NCI-H526 (cell line): Measurements from ENCODE around the gene FBXL13.
"Not testable (repeated sequence)": the region's sequence is repeated elsewhere in the genome, so short reads cannot be mapped to it uniquely, and the experiment has no call there.

Experiments
- DNase-seq, 2 experiments: peaks; one replicate each; lab custom pipeline; 2025; lab: John Stamatoyannopoulos, UW

FBXL13 gene

DNA sequence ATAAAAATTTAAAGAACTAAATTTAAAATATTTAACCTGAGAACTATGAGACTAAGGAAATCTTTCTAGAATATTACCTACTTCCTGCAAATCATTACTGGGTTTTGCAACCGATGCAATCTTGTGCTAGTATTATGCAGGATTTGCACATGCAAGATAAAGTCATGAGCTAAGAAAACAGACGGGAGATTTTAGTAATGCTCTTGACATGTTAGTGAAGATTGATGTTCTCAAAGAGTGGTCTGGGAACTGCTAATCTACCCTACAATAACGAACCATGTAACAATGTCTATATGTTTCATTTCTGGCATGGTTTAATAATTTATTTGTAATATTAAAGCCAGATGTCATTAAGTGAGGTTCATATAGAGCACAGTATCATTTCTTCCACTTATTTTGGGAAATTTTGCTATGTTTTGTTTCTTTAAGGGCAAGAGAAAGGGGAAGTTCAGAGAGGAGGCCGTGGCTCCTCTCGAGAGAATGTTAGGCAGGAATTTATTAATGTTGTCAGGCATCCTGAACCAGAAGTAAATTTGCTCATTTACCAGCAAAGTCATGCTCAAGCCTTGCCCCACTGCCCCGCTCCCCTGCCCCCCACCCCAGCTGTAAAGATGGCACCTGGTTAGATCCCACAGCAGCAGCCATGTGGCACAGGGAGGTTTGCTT, 139.0 kb downstream of the FBXL13 start:
- DNase-seq = no peak

DNA sequence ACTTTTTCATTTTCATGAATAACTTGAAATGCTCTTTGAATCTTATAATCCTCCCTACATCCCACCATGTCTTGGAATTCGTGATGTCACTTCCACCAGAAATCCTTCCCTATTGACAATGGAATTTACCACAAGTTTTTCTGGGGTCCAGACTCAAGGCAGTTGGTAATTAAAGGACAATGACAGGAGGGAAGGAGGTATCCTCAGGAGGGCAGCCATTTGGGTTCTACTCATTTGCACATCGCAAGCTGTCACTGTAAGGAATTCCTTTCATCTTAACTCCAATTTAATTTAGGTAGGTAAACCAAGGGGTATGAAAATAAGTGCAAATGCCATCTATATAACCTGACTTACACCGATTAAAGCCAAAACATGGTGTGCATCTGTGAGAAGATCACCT, 139.9 kb downstream of the FBXL13 start:
- DNase-seq = no peak

DNA sequence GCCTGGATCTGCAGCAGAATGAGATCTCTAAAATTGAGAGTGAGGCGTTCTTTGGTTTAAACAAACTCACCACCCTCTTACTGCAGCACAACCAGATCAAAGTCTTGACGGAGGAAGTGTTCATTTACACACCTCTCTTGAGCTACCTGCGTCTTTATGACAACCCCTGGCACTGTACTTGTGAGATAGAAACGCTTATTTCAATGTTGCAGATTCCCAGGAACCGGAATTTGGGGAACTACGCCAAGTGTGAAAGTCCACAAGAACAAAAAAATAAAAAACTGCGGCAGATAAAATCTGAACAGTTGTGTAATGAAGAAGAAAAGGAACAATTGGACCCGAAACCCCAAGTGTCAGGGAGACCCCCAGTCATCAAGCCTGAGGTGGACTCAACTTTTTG, 140.4 kb downstream of the FBXL13 start:
- DNase-seq = no peak

DNA sequence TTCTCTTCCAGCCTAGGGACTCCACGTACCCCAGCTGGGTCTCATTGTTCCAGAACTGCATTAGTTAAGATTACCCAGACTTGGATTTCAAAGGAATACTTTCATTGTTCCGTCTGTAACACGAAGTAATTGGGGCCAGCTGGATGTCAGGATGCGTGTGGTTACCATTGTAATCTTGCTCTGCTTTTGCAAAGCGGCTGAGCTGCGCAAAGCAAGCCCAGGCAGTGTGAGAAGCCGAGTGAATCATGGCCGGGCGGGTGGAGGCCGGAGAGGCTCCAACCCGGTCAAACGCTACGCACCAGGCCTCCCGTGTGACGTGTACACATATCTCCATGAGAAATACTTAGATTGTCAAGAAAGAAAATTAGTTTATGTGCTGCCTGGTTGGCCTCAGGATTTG, 140.8 kb downstream of the FBXL13 start:
- DNase-seq = no peak

DNA sequence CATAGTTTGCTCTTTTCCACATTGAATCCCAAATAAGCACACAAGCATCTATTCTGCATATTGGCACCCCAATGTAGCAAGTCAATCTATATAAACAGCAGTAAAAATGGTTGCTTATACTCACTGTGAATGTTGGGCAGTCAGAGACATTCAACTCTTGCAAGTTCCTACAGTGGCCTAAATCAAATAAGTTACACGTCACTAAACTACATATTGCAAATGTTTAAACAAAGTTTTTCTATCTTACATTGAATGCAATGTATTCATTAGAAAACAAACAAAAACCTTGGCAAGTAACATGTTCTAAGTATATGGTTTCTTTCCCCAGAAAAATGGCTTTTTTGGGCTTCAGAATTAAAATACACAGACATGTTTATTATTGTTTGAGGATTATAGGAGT, 142.8 kb downstream of the FBXL13 start:
- no peak for DNase-seq

DNA sequence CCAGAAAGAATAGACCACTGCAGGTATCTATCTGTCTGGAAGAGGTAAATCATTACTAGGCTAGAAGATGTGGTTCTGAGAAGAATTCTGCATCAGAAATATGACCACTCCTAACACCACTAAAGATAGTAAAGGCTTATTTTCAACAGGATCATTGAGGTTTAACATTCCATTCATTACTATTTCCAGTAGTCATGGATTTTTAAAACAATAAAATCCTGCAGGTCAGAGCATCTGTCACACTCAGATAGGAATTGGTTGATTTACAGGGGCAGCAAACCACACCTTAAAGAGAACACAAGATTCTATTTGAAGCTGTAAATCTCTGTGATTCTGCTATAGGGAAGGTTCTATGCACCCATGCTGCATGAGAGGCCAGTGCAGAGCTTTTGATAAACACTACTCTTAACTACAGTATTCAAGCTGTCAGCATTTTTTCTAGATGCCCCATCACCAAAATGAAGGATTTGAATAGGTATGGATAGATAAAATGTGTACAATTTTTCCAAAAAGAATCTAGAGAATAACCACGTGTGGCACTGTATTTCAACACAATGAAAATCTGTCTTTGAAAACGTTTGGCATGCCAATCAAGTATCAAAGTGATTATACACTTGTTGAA, 147.2 kb downstream of the FBXL13 start:
- no peak for DNase-seq

DNA sequence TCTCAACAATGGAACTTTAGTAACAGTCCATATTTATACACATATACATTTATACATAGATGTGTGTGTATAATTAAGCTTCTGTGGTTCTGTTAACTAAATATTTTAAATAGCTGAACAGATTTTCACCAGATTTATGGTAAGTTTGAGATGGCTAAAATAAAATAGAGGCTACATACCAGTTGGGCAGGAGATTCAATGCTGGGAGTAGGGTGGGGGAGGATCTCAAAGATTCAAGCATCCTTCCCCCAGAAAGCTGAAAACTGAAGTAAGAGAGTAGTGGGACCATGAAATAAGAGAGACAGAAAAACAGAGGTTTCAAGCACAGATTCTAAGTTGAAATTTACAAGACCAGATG, 147.8 kb downstream of the FBXL13 start:
- no peak for DNase-seq

DNA sequence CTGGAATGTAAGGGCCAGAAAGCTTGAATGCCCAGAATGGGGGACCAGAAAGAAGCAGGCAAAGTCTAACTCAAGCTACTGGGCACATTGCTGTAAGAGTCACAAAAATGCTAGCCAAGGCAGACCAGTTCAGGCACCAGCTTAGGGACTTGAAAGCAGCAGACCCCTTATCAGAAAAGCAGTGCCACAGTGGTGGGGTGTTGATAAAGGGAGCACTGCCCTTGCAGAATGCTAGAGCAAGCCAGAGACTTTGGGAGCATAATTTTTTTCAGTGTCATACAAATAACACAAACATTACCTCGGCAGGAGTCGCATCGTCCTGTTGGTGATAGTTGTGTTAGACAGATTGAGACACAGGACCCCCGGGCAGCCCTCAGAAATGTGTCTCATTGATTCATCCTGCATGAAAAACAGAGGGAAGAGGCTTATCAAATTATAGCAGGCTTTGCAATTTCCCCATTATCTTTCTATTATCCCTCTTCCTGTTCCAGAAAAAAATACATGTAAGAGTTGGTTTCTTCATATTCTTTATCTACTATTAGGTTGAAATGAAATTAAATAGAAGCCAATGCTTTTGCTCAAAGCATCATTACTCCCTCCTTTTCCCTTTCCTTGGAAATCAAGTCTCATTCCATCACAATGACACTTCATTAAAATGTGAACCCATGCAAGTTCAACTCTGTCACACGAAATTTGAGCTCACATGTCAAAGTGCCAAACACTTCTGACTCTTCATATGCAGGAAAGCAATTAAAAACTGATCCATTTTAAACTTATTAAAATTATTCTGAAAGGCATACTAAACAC, 148.4 kb downstream of the FBXL13 start:
- DNase-seq = no peak

DNA sequence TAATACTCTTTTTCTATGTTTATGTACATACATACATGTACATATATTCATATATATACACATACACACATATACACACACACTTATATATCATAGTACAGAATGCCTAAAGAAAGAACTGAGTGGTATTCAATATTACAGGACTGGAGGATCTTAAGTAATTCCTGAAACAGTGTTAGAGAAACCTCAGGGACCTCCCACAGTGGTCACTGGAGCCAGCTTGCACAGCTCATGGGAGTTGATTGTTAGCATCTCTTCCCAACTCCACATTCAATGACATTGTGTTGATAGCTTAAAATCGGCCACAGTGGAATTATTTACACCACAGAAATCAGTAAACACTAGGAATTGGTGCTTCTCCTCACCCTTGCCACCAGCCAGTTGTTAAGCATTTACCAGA, 155.8 kb downstream of the FBXL13 start:
- DNase-seq = no peak

DNA sequence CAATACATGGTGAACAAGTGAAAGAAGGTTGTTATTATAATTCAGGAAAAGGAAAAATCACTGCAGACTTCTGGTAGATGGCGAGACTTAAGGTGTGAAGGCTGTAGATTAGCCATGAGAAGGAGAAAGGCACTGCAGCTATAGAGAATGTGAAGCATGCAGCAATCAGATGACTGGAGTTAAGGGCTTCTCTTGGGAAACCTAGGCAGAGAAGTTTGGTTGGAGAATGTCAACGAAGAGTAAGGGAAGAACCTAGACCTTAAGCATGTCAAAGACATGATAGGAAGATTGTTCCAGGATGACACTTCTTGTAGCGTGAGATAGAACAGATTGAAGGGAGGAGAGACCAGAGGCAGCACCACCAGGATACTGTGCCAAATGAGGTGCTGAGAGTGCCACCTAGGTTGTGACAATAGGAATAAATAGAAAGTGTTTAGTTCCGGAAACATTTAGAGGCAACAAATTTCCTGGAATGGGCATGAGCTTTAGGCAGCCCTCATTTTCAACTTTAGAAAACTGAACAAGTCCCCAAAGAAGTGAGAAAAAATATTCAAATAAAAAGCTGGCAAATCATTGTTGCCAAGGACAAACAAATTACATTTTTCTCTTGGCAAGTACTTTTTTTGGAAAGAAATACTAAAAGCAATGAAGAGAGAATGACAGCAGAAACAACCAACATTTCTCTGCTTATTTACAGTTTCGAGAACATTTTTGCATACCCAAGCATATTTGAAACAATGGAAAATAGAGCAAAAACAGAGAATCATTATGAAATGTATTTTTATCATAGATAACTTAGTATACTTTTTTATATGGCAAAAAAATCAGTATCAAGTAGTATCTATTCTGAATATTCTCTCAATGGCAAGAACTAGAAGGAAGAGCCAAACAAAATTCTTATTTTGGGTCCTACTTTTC, 156.9 kb downstream of the FBXL13 start:
- DNase-seq = no peak

DNA sequence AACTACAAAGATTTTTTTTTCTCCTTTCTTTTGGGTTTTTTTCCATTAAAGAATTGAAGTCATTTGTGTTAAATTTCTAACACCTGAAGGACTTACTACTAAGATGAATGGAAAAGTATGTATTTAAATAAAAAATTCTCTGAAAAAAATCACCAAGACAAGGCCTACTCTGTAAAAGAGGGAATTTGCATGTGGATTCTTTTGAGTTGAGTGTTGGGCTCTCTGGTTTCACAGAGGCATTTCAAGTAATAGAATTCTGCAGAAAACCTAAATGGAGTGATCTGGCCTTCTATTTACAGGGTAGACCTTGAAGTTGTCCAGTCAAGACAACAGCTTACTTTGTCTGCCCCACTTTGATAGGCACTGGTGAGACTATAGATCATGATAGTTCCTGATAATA, 157.7 kb downstream of the FBXL13 start:
- DNase-seq = no peak

DNA sequence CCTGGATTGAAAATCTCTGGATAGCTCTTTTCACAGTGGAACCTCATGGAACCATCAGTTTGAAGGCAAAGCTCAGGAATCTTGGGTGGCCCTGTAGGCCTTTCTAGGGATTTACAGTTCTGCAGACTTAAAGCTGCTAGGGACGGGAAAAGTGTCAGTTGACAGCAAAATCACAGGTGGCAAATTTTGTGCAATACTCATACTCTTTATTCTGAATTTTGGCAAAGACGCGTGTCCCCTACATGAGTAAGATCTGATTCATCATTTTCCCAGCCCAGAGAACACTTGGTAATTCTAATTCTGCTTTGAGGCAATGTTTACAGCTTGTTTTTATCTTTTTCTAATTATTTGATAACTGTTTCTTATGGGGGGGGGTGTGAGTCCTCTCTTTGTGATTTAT, 158.2 kb downstream of the FBXL13 start:
- DNase-seq = no peak

DNA sequence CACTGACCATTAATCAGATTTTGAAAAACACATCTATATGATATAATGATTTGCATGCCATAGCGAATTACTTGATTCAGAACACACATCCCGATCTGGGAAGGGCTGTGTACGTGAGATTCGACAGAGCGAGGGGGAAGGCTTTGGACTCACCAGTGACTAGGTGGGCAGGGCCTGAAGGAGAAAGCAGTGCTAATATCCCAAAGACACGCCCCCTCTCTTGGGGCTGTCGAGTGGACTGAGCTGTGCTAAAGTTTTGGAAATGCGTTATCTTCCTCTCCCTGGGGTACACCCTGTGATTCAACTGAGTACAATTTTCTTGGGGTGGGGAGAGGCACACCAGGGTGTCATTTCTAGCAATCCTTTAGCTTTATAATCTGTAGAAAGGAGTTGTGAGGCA, 160.0 kb downstream of the FBXL13 start:
- DNase-seq = no peak

DNA sequence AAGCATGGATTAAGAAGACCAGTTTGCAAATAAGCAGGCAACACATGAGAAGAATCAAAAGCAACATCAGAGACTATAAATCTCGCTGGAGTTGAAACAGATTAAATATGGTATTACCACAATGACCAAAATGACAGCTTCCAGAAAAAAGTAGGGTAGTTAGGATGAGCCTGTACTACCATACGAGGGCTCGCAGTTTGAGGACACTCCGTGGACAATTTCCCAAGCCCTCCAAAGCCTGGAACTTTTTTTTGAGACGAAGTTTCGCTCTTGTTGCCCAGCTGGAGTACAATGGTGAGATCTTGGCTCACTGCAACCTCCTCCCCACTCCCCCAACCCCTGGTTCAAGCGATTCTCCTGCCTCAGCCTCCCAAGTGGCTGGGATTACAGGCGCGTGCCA, 160.8 kb downstream of the FBXL13 start:
- DNase-seq = no peak

DNA sequence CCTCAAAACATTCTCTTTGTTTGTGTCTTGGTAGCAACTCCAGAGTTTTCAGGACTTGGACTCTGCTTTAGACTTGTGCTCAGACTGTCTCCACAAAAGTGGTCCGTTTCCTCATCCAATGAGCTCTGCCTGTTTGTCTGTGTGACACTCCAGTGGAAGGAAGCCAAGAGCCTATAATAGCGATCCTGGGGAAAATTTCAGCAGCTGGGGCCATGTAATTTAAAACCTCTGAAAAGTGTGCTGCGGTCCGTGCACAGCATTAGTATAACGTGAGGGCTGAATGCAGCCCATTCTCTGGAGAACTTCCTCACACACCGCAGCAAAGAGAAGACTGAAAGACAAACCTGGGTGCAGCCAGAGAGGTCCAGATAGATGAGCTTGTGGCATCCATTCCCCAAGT, 161.9 kb downstream of the FBXL13 start, which contains the start of gene LRRC17:
LRRC17 (plus strand) TSS at position 259 of the 400 bp plus-strand sequence. CDS start 20,914 bp downstream, outside the sequence.
- peak; percentile 84 to 88 for DNase-seq

DNA sequence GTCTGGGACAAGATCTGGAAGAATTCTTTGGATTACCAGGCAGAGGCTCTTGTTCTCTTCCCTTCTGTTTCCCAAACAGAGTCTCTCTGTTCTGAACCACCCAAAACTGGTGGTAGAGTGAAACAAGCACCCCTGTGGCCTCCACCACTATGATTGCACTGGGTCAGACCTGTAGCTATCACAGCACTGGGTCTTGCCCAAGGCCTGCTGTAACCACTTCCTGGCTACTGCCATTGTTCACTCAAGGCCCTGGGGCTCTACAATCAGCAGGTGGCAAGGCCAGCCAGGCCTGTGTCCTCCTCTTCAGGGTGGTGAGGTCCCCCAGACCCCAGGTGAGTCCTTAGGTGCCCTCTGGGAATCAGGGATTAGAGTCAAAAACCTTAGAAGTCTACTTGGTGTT, 165.9 kb downstream of the FBXL13 start:
- no peak for DNase-seq

DNA sequence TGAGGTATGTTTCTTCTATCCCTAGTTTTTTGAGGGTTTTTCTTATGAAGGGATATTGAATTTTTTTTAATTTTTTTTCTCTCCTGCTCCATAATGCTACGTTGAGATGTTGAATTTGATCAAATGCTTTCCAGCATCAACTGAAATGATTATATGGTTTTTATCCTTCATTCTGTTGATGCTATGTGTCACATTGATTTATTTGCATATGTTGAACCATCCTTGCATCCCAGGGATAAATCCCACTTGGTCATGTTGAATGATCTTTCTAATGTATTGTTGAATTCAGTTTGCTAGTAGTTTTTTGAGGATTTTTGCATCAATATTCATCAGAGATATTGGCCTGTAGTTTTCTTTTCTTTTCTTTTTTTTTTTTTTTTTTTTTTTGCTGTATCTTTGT, 171.0 kb downstream of the FBXL13 start:
- not testable (repeated sequence) for DNase-seq

DNA sequence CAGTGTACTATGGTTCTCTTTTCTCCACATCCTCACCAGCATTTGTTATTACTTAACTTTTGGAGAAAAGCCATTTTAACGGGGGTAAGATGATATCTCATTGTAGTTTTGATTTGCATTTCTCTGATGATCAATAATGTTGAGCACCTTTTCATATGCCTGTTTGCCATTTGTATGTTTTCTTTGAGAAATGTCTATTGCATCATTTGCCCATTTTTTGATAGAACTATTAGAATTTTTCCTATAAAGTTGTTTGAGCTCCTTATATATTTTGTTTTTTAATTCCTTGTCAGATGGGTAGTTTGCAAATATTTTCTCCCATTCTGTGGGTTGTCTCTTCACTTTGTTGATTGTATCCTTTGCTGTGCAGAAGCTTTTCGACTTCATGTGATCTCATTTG, 172.5 kb downstream of the FBXL13 start:
- not testable (repeated sequence) for DNase-seq

DNA sequence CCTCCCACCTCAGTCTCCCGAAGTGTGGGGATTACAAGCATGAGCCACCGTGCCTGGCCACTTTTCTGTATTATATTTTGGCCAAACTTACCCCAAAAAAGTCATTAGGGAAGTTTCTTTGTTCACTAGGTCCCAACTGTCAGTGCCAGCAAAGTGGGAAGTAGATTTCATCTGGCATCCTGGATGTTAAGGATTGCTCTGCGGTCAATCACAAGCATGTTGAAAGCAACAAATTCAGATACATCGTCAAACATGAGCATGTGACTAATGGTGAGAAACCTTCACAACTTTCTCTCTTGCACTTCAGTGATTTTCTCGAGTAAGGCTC, 176.1 kb downstream of the FBXL13 start:
- DNase-seq = no peak

DNA sequence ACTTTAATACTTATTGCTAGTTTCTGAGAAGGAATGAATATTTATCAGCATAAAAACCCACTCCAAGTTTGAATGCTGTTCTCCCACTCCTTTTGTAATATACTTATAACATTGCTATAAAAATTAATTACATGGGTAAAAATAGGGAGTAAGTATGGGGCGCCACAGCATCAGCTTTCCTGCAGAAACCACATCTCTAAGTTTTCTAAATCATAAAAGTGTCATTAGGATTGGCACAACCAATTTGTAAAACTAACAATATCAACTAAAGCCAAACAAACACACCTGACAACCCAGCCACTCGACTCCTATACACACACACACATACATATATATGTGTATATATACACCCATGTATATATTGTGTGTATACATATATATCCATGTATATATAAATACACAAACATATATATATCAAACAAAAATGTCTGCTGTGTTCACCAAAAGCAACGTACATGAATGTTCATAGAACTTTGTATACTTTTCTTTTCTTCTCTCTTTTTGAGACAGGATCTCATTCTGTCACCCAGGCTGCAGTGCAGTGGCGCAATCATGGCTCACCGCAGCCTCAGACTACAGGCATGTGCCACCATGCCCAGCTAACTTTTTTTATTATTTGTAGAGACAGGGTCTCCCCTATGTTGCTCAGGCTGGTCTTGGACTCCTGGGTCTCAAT, 176.6 kb downstream of the FBXL13 start:
- no peak for DNase-seq

DNA sequence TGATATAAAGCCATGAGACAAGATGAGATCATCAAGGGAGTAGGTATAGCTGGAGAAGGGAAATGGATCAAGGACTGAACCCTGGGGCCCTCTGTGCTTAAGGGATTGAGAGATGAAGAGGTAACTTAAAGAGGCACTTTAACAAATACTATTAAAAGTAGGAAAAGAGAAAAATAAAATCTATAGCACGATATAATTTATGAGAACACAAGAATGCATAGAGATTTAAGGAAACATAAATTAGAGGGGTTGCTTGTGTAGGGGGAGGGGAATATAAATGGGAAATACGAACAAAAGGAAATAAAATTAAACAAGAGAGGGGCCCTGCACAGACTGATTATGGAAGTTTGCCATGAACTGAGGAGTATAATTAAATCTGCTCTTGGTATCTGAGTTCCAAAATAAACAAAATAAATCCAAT, 177.4 kb downstream of the FBXL13 start:
- DNase-seq = no peak

DNA sequence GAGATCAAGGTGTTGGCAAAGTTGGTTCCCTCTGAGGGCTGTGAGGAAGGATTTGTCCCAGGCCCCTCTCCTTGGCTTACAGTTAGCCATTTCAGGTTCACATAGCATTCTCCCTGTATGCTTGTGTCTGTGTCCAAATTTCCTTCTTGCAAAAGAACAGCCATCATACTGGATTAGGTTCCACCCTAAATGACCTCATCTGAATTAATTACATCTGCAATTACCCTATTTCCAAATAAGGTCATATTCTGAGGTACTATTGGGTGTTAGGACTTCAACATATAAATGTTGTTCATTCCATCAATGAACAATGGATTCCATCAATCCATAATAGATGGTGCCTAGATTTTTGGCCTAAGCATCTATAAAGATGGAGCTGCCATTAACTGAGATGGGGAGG, 178.0 kb downstream of the FBXL13 start:
- no peak for DNase-seq
